SIG-M5 treated with dmso at 0.1 percent for 504 hours (cell line): ENCODE measurements around the gene PPP4R3A.
"Not testable (repeated sequence)": the region's sequence is repeated elsewhere in the genome, so short reads cannot be mapped to it uniquely, and the experiment has no call there.

Experiments
- DNase-seq: peaks from one replicate; lab custom pipeline; 2025; ENCODE audit not compliant: unreplicated experiment; lab: John Stamatoyannopoulos, UW

PPP4R3A gene

DNA sequence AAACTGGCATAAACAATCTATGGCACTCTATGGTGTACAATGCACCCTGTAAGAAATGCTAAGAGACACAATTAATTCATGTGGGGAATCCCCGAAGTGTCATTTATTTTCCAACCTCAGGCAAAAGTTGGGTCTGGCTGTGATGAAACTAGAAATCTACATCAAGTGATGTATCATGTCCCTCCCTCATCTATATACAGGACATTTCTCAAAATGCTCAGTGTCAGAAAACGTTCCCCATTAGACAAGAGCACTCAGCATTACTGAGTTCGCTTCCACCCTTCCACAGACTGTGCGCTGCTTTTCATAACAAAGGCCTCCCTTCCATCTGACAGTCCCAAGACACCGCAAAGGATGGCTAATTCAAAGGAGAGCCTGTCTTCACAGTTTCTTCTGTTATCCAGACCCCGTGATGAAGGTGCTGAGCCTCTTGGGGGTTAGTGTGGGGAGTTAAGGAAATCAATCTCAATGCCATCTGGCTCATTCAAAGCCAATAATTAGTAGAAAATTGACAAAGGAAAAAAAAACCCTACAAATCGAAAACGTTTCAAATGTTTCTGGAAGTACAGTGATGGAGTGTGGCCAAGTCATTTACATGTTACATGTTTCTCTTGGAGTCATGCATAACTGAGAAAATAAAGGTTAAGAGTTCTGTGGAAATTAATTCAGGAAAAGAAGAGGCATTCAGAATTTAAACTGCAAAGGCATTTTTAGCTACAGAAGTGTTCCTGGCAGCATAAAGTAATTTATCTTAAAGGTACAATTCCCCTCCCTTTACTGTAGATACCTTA, 100.0 kb downstream of the PPP4R3A start:
- no peak for DNase-seq

DNA sequence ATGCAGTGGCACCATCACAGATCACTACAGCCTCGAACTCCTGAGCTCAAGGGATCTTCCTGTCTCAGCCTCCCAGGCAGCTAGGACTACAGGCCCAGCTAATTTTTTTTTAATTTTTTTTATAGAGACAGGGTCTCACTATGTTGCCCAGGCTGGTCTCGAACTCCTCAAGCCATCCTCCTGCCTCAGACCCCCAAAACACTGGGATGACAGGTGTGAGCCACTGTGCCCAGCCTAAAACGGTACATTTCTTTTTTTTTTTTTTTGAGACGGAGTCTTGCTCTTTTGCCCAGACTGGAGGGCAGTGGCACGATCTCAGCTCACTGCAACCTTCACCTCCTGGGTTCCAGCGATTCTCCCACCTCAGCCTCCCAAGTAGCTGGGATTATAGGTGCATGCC, 100.9 kb downstream of the PPP4R3A start:
- not testable (repeated sequence) for DNase-seq
